Neutrophil (primary cell): Measurements from ENCODE around the gene FLII.
A peak's percentile ranks its signal among the peaks of the same experiment; 100 is the strongest.

ENCODE experiments used
- H3K27ac ChIP-seq: fragments of 200-600 bp; sonication (generic); 2 replicates; pipeline ENCODE4 v1.5.1; 2016; ENCODE audit warnings: mild to moderate bottlenecking, moderate library complexity
- H3K27me3 ChIP-seq: fragments of 200-600 bp; sonication (generic); 2 replicates; pipeline ENCODE4 v1.6.0; 2016; ENCODE audit warnings: mild to moderate bottlenecking
- H3K36me3 ChIP-seq: fragments of 200-600 bp; sonication (generic); 2 replicates; pipeline ENCODE4 v1.5.1; 2017
- H3K4me1 ChIP-seq, 2 experiments: fragments of 200-600 bp in 1 of 2; sonication (generic) in 1 of 2; 1 replicate in 1 of 2; 2 replicates in 1 of 2; pipeline versions ENCODE4 v1.5.1 to v1.6.1; 2013 to 2016; ENCODE audit warnings: low read depth in 1 of 2, low read length in 1 of 2, mild to moderate bottlenecking in 1 of 2, moderate library complexity in 1 of 2; ENCODE audit not compliant: control insufficient read depth in 1 of 2, insufficient read depth in 1 of 2
- H3K4me3 ChIP-seq, 2 experiments: fragments of 200-600 bp in 1 of 2; sonication (generic) in 1 of 2; 1 replicate in 1 of 2; 2 replicates in 1 of 2; pipeline ENCODE4 v1.5.1; 2013 to 2016; ENCODE audit warnings: low read depth in 1 of 2, low read length in 1 of 2, mild to moderate bottlenecking in 1 of 2, moderate library complexity in 1 of 2
- H3K9me3 ChIP-seq: fragments of 200-600 bp; sonication (generic); 2 replicates; pipeline ENCODE4 v1.5.1; 2016
- TF ChIP-seq, protein P1 (sequence below): fragments of 200-600 bp; sonication (generic); IDR thresholded peaks from 2 replicates; pipeline ENCODE4 v1.5.1; 2016; ENCODE audit warnings: antibody characterized with exemption

The FLII gene

DNA sequence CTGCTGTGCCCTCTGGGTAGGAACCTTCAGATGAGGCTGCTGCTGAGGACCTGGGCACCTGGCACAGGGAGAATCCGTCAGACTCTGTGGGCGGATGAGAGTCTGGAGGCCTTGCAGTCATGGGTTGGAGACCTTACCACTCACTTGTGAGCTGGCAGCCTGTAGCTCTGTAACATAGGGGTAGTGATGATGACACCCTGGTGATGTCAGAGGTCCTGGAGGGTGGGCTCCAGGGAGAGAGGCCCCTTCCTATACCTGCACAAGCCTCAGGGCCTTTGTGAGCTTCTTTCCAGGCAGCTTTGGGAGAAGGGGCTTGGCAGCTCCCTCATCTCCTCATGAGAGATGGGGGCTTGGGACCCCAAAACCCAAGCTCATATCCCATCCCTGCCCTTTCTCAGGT lies 3.6 kb upstream of the FLII start:
- Histone ChIP-seq H3K4me1 (peaks cover 37 to 38% of the 10 kb centered on the region in 2 experiments), H3K9me3 (no peaks in the 10 kb centered on the region), H3K36me3 (peaks cover 29% of the 10 kb centered on the region), H3K4me3 (no peak overlapping the region), H3K27me3 (no peaks in the 10 kb centered on the region), H3K27ac (no peak overlapping the region)
- TF ChIP-seq, protein P1, sequence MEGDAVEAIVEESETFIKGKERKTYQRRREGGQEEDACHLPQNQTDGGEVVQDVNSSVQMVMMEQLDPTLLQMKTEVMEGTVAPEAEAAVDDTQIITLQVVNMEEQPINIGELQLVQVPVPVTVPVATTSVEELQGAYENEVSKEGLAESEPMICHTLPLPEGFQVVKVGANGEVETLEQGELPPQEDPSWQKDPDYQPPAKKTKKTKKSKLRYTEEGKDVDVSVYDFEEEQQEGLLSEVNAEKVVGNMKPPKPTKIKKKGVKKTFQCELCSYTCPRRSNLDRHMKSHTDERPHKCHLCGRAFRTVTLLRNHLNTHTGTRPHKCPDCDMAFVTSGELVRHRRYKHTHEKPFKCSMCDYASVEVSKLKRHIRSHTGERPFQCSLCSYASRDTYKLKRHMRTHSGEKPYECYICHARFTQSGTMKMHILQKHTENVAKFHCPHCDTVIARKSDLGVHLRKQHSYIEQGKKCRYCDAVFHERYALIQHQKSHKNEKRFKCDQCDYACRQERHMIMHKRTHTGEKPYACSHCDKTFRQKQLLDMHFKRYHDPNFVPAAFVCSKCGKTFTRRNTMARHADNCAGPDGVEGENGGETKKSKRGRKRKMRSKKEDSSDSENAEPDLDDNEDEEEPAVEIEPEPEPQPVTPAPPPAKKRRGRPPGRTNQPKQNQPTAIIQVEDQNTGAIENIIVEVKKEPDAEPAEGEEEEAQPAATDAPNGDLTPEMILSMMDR, result no peak

DNA sequence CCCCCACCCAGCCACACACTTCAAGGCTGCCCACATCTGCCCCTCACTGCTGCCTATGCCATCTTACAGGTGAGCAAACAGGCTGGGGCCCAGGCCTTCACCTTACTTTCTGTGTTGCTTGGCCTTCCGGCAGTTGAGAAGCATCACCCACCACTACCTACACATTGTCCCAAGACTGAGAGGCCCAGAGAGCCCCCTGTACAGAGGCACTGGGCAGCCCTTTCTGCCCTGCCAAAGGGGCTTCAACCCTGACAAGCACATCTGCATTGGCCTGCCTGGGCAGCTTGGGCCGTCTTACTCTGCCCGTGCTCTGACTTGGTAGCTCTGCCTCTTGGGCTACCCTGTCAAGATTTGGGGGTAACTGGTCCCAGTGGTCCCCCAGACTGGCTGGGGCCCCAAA lies 3.1 kb upstream of the FLII start:
- Histone ChIP-seq H3K36me3 (peaks cover 30% of the 10 kb centered on the region), H3K4me1 (peaks cover 42 to 43% of the 10 kb centered on the region in 2 experiments), H3K9me3 (no peaks in the 10 kb centered on the region), H3K27ac (peak overlapping the region; percentile 92), H3K4me3 (peak overlapping the region; percentile 76 to 98), H3K27me3 (no peaks in the 10 kb centered on the region)
- TF ChIP-seq, protein P1, result no peak

DNA sequence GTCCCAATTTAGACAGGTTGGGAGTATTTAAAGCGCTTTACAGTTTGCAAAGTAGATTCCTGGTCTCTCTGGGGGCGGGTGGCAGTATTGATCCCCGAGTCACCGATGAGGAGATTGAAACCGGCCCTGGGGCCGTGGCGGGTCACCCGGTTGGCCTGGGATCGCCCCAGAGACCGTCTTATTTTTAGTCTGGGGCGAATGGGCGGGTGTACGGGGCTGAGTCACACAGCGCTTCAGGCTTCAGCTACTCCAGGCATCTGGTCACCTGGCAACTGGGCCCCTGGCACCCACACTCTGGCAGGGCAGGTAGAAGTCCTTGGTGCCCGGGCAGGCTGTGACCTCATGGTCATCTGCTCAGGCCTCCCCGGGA lies 2.6 kb upstream of the FLII start:
- TF ChIP-seq, protein P1, result no peak
- Histone ChIP-seq H3K4me3 (peak overlapping the region; percentile 76 to 98), H3K36me3 (peaks cover 36% of the 10 kb centered on the region), H3K4me1 (peaks cover 47 to 48% of the 10 kb centered on the region in 2 experiments), H3K27ac (peak overlapping the region; percentile 92), H3K9me3 (no peaks in the 10 kb centered on the region), H3K27me3 (no peaks in the 10 kb centered on the region)

DNA sequence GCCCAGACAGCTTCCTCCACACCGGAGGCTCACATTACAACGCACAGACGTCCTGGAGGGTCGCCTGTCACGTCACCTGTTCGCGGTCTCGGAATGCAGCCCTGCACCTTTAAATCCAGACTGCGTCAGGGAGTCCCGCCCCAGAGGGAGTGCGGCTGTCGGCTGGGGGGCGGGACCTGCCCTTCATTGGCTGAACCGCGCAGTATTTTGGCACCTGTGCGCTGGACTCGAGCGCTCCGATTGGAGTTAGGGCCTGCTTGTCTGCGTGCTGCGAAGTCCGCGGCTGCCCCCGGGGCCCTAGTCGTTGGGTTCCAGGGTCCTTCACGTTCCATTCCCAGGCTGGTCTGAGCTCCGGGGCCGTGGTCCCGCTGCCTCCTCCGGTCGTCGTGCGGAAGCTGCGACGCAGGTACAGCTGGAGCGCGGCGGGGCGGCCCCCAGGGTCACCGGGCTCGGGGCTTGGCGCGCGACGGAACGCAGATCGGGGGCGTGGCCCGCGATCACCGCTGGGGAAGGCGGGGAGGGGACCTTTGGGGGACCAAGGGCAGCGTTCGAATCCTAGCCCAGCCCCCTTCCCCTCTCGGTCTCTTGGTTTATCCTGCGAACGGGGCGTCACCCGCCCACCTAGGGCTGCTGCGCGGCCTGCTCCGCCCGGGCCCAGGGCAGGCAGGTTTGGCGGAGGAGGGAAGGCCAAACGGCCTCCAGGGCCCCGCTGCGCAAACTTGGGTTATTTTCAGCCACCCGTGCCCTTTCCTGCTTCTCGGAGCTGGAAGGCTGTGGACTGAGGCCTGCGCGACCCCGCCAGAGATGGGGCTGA lies 2.0 kb upstream of the FLII start, which contains the start of gene MIEF2:
MIEF2 (plus strand) TSS at position 331 of the 814 bp plus-strand sequence. CDS start 2,059 bp downstream, outside the sequence.
- H3K9me3 ChIP-seq, result no peaks in the 10 kb centered on the region
- H3K36me3 ChIP-seq, result peaks cover 39% of the 10 kb centered on the region
- peaks cover 48 to 49% of the 10 kb centered on the region in 2 experiments for H3K4me1 ChIP-seq
- H3K27me3 ChIP-seq, result no peaks in the 10 kb centered on the region
- H3K27ac ChIP-seq, result peak within 1 kb of the TSS; percentile 92
- peak within 1 kb of the TSS; percentile 76 to 98 for H3K4me3 ChIP-seq
- TF ChIP-seq, protein P1, result peak; percentile 52

DNA sequence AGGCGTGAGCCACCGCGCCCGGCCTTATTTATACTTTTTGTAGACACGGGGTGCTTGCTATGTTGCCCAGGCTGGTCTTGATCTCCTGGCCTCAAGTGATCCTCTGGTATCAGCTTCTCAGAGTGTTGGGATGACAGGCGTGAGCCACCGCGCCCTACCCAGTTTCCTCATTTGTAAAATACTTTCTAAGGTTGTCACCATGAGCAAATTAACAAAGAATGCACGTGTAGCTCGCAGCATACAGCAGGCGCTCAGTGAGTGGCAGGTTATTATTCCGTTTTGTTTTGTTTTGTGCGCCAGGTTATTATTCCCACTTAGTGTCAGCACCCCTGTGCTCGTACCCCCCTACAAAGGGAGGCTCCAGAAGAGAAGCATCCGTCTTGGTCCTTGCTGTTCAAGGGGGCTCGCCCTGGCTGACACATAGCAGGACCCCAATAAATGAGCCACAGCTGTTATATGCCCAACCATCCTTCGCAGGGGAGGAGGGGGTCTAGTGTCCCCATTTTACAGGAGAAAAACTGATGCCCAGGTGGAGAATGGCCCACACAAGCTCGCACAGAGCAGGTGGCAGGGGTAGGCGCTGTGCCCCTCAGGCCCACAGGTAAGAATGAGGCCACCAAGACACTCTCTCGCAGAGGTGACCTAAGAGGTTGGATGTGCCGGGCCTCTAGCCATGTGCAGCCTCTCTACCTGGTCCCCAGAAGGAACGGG lies 1.2 kb upstream of the FLII start:
- Histone ChIP-seq H3K27me3 (no peaks in the 10 kb centered on the region), H3K9me3 (no peaks in the 10 kb centered on the region), H3K36me3 (peaks cover 39% of the 10 kb centered on the region), H3K27ac (peak overlapping the region; percentile 92), H3K4me3 (peak overlapping the region; percentile 76 to 98), H3K4me1 (peaks cover 48 to 49% of the 10 kb centered on the region in 2 experiments)
- TF ChIP-seq, protein P1, result no peak
